CD4-positive, alpha-beta T cell treated with Interleukin-6 for 4 hours (primary cell): ENCODE data around the gene MAGEA4.
"Not testable (repeated sequence)": the region's sequence is repeated elsewhere in the genome, so short reads cannot be mapped to it uniquely, and the experiment has no call there.

ENCODE experiments used
- DNase-seq: peaks from one replicate; pipeline ENCODE4 v3.0.0-alpha.2; 2020; ENCODE audit warnings: mixed read lengths

The MAGEA4 gene

GRCh38 chrX:151912780-151913179 lies at the start of gene MAGEA4:
MAGEA4 (plus strand) TSS chrX:151912889; CDS start chrX:151923665, 10,776 bp downstream.
- no peak for DNase-seq

GRCh38 chrX:151870602-151871001 lies 42.1 kb upstream of the MAGEA4 start:
- DNase-seq: no peak

- no peak for DNase-seq
Measured at GRCh38 chrX:151871244-151871643, 41.4 kb upstream of the MAGEA4 start.

- no peak for DNase-seq
Measured at GRCh38 chrX:151873096-151873495, 39.6 kb upstream of the MAGEA4 start.

- no peak for DNase-seq
Measured at GRCh38 chrX:151875270-151876026, 37.2 kb upstream of the MAGEA4 start.

- no peak for DNase-seq
Measured at GRCh38 chrX:151878574-151878973, 34.1 kb upstream of the MAGEA4 start.

- no peak for DNase-seq
Measured at GRCh38 chrX:151879856-151880255, 32.8 kb upstream of the MAGEA4 start.

GRCh38 chrX:151880895-151881294 lies 31.8 kb upstream of the MAGEA4 start:
- no peak for DNase-seq

GRCh38 chrX:151889421-151889820 lies 23.3 kb upstream of the MAGEA4 start:
- DNase-seq: no peak

- no peak for DNase-seq
Measured at GRCh38 chrX:151896734-151897474, 15.8 kb upstream of the MAGEA4 start.

- no peak for DNase-seq
Measured at GRCh38 chrX:151899622-151900021, 13.1 kb upstream of the MAGEA4 start.

- no peak for DNase-seq
Measured at GRCh38 chrX:151901826-151902225, 10.9 kb upstream of the MAGEA4 start.

GRCh38 chrX:151902813-151903591 lies 9.7 kb upstream of the MAGEA4 start:
- no peak for DNase-seq

GRCh38 chrX:151904989-151905388 lies 7.7 kb upstream of the MAGEA4 start:
- DNase-seq: no peak

- no peak for DNase-seq
Measured at GRCh38 chrX:151912221-151912620, 468 bp upstream of the MAGEA4 start.

GRCh38 chrX:151918736-151919135 lies 6.0 kb downstream of the MAGEA4 start:
- not testable (repeated sequence) for DNase-seq

GRCh38 chrX:151919610-151920009 lies 6.9 kb downstream of the MAGEA4 start:
- DNase-seq: no peak

GRCh38 chrX:151920101-151920500 lies 7.4 kb downstream of the MAGEA4 start:
- no peak for DNase-seq

- DNase-seq: no peak
Measured at GRCh38 chrX:151920530-151920929, 7.8 kb downstream of the MAGEA4 start.

GRCh38 chrX:151921292-151921691 lies 8.6 kb downstream of the MAGEA4 start:
- DNase-seq: no peak

- DNase-seq: no peak
Measured at GRCh38 chrX:151921866-151922265, 9.2 kb downstream of the MAGEA4 start.

- no peak for DNase-seq
Measured at GRCh38 chrX:151922692-151923091, 10.0 kb downstream of the MAGEA4 start.

GRCh38 chrX:151923648-151924047 lies 11.0 kb downstream of the MAGEA4 start:
- no peak for DNase-seq

- no peak for DNase-seq
Measured at GRCh38 chrX:151929126-151929525, 16.4 kb downstream of the MAGEA4 start.
